A549 (cell line): Measurements from ENCODE around the gene DUSP2.

ENCODE experiments used
- EHMT2 ChIP-seq: fragments of 200-600 bp; sonication (generic); IDR thresholded peaks from 2 replicates; pipeline ENCODE4 v1.6.1; 2016; ENCODE audit warnings: antibody characterized with exemption, low read depth, mild to moderate bottlenecking, moderate library complexity
- FOSL2 ChIP-seq, 2 experiments: fragments of 450-650 bp in 1 of 2; fragments of >200 bp in 1 of 2; sonication (Bioruptor Twin) in 1 of 2; formaldehyde crosslinking; IDR thresholded peaks; 2 replicates each; pipeline versions ENCODE4 v1.5.0 to v1.6.1; 2016 to 2020; ENCODE audit warnings: mild to moderate bottlenecking in 1 of 2, moderate library complexity in 1 of 2
- TF ChIP-seq, protein P1 (sequence below): fragments of >200 bp; sonication (Bioruptor Twin); formaldehyde crosslinking; IDR thresholded peaks from 3 replicates; pipeline ENCODE4 v1.5.1; 2016

DNA sequence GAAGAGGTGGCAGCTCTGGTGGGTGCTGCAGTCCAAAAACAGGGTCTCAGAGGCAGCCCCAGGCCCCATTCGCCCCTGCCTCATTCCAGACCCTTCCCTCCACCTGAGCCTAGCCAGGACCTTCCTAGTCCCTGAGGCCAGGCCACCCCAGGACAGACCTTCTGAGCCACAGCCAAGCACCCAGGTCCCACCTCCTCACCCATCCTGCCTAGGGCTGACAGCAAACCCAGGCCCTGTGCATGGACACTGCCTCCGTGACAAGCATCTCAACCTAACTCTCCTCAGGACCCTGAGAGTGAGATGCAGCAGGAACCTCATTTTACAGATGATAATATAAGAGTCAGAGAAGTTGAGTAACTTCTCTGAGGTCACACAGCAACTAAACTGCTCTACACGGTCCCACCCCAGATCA lies 44.3 kb downstream of the DUSP2 start:
- TF ChIP-seq EHMT2 (no peak), FOSL2 (IDR thresholded peaks at IDR 0.05) (no peak), FOSL2 (CRISPR knock-in tag; IDR thresholded peaks at IDR 0.05) (no peak)
- TF ChIP-seq, protein P1, sequence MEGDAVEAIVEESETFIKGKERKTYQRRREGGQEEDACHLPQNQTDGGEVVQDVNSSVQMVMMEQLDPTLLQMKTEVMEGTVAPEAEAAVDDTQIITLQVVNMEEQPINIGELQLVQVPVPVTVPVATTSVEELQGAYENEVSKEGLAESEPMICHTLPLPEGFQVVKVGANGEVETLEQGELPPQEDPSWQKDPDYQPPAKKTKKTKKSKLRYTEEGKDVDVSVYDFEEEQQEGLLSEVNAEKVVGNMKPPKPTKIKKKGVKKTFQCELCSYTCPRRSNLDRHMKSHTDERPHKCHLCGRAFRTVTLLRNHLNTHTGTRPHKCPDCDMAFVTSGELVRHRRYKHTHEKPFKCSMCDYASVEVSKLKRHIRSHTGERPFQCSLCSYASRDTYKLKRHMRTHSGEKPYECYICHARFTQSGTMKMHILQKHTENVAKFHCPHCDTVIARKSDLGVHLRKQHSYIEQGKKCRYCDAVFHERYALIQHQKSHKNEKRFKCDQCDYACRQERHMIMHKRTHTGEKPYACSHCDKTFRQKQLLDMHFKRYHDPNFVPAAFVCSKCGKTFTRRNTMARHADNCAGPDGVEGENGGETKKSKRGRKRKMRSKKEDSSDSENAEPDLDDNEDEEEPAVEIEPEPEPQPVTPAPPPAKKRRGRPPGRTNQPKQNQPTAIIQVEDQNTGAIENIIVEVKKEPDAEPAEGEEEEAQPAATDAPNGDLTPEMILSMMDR, result no peak
